GM19455 (cell line): ENCODE measurements around the gene NFATC3.

Experiments used
- ATAC-seq: cut with Tn5 transposase; IDR thresholded peaks from one replicate; pipeline ENCODE4 v1.9.1; 2021; ENCODE audit not compliant: unreplicated experiment

NFATC3 gene

GRCh38 chr16:68085259-68086071 lies at the start of gene NFATC3:
Gene NFATC3 (plus strand): TSS chr16:68085370. CDS start chr16:68085682, 312 bp downstream.
- peak; percentile 50 for ATAC-seq

GRCh38 chr16:68037841-68038597 lies 47.2 kb upstream of the NFATC3 start:
- no peak for ATAC-seq

GRCh38 chr16:68040506-68041288 lies 44.5 kb upstream of the NFATC3 start:
- ATAC-seq: peak; percentile 59

GRCh38 chr16:68041783-68042182 lies 43.4 kb upstream of the NFATC3 start:
- no peak for ATAC-seq

- no peak for ATAC-seq
Measured at GRCh38 chr16:68046106-68046505, 39.1 kb upstream of the NFATC3 start.

- no peak for ATAC-seq
Measured at GRCh38 chr16:68047987-68048386, 37.2 kb upstream of the NFATC3 start.

GRCh38 chr16:68049449-68049848 lies 35.7 kb upstream of the NFATC3 start:
- ATAC-seq: no peak

- no peak for ATAC-seq
Measured at GRCh38 chr16:68055395-68055794, 29.8 kb upstream of the NFATC3 start.

GRCh38 chr16:68059804-68060203 lies 25.4 kb upstream of the NFATC3 start:
- no peak for ATAC-seq

GRCh38 chr16:68061396-68061795 lies 23.8 kb upstream of the NFATC3 start:
- ATAC-seq: no peak

GRCh38 chr16:68062910-68063393 lies 22.2 kb upstream of the NFATC3 start:
- no peak for ATAC-seq

GRCh38 chr16:68064791-68065365 lies 20.3 kb upstream of the NFATC3 start:
- ATAC-seq: no peak

- no peak for ATAC-seq
Measured at GRCh38 chr16:68065716-68066305, 19.4 kb upstream of the NFATC3 start.

GRCh38 chr16:68066763-68067162 lies 18.4 kb upstream of the NFATC3 start:
- ATAC-seq: no peak

GRCh38 chr16:68068926-68069325 lies 16.2 kb upstream of the NFATC3 start:
- ATAC-seq: no peak

- ATAC-seq: no peak
Measured at GRCh38 chr16:68069511-68070248, 15.5 kb upstream of the NFATC3 start.

- ATAC-seq: no peak
Measured at GRCh38 chr16:68070249-68070730, 14.9 kb upstream of the NFATC3 start.

GRCh38 chr16:68070806-68071517 lies 14.2 kb upstream of the NFATC3 start:
- no peak for ATAC-seq

- no peak for ATAC-seq
Measured at GRCh38 chr16:68071518-68071901, 13.7 kb upstream of the NFATC3 start.
